ENCODE results near the gene CYGB. TPM values are rescaled to one million over a fixed set of nuclear protein-coding genes. Genes with fewer than 3 reads are reported as not detected.
"Not testable (repeated sequence)": the region's sequence is repeated elsewhere in the genome, so short reads cannot be mapped to it uniquely, and the experiment has no call there.

The CYGB gene
- polyA plus RNA-seq, 1 donor (not counting 4 experiments of a cell fraction or from before 2014, with no cell fraction given) = 10.3 TPM

DNA sequence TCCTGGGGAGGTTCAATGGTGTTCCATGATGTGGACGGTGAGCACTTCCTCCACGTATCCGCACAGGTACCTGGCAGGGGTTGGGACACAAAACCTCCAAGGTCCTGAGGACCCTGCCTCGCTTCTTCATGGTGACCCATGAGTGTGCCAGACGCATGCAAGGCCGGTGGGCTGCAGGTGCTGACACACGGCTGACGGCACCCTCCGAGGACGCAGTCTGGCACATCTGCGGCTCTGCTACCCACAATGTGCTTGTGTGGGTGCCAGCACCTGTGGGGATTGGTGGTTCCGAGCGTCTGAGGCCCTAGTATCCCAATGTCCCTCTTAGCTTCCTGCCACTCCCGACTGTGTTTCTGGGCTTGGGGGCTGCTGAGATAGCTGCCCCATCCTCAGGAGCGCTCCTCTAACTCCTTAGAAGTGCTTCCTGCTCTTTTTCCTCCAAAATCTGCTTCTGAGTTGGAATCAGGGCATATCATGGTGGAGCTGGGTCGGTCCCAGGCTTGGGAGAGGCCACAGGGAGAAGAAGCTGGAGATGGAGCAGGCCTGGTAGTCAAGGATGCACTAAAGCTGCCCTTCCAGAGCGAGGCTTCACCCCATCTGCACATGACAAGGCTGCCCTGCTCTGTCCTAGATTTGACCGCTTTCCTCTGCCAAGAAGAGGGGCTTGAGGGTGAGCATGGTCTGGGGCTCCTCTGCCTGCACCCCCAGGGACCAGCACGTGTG lies 1.6 kb downstream of the CYGB start:
- no peaks in the 10 kb centered on the region for H3K36me3 ChIP-seq (ENCODE audit: control insufficient read depth in 2 of 2, extremely low read depth in 1 of 2, insufficient read depth in 2 of 2, low read length in 2 of 2)
- no peak overlapping the region for H3K4me3 ChIP-seq (ENCODE audit: control insufficient read depth in 2 of 3, extremely low read depth in 1 of 3, insufficient read depth in 2 of 3, low read depth in 1 of 3, low read length in 3 of 3)
- no peak overlapping the region for H3K27ac ChIP-seq (ENCODE audit: control insufficient read depth, insufficient read depth, low read length)
- H3K4me2 ChIP-seq (ENCODE audit: control insufficient read depth, extremely low read depth, insufficient read depth, low read depth, low read length) = no peak overlapping the region
- H3K79me2 ChIP-seq (ENCODE audit: control insufficient read depth, insufficient read depth, low read length) = no peaks in the 10 kb centered on the region
- H3K9ac ChIP-seq (ENCODE audit: control insufficient read depth, extremely low read depth, insufficient read depth, low read length) = no peak overlapping the region
- DNase-seq (ENCODE audit: low read depth, low spot score) (no peak), FAIRE-seq (no peak)
- H3K27me3 ChIP-seq (ENCODE audit: control insufficient read depth, extremely low read depth, insufficient read depth, low read length) = peaks cover 23% of the 10 kb centered on the region
- dilution Hi-C loops (cut with MboI; ENCODE audit: extremely low pct_ligation_motif_present, low sequenced_read_pairs) = no loop called here
- H2AFZ ChIP-seq (ENCODE audit: control insufficient read depth, low read length) = no peak overlapping the region
- TF ChIP-seq, protein P1, sequence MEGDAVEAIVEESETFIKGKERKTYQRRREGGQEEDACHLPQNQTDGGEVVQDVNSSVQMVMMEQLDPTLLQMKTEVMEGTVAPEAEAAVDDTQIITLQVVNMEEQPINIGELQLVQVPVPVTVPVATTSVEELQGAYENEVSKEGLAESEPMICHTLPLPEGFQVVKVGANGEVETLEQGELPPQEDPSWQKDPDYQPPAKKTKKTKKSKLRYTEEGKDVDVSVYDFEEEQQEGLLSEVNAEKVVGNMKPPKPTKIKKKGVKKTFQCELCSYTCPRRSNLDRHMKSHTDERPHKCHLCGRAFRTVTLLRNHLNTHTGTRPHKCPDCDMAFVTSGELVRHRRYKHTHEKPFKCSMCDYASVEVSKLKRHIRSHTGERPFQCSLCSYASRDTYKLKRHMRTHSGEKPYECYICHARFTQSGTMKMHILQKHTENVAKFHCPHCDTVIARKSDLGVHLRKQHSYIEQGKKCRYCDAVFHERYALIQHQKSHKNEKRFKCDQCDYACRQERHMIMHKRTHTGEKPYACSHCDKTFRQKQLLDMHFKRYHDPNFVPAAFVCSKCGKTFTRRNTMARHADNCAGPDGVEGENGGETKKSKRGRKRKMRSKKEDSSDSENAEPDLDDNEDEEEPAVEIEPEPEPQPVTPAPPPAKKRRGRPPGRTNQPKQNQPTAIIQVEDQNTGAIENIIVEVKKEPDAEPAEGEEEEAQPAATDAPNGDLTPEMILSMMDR (optimal IDR thresholded peaks at IDR 0.05 in 1 of 3, IDR thresholded peaks at IDR 0.05 in 1 of 3, conservative IDR thresholded peaks at IDR 0.05 in 1 of 3; ENCODE audit: extremely low read depth in 1 of 3, insufficient read depth in 2 of 3, low read length in 3 of 3) = no peak
- TF ChIP-seq EZH2 (IDR thresholded peaks at IDR 0.05; ENCODE audit: low read length) = no peak
- no peaks in the 10 kb centered on the region for H3K9me3 ChIP-seq (ENCODE audit: control insufficient read depth, low read depth, low read length)
- no peaks in the 10 kb centered on the region for H4K20me1 ChIP-seq (ENCODE audit: control insufficient read depth, extremely low read depth, insufficient read depth, low read length)
- no peaks in the 10 kb centered on the region for H3K9me1 ChIP-seq (ENCODE audit: control insufficient read depth, extremely low read depth, insufficient read depth, low read length)
- H3K4me1 ChIP-seq (ENCODE audit: control insufficient read depth, extremely low read depth, insufficient read depth, low read length) = peaks cover 40% of the 10 kb centered on the region

DNA sequence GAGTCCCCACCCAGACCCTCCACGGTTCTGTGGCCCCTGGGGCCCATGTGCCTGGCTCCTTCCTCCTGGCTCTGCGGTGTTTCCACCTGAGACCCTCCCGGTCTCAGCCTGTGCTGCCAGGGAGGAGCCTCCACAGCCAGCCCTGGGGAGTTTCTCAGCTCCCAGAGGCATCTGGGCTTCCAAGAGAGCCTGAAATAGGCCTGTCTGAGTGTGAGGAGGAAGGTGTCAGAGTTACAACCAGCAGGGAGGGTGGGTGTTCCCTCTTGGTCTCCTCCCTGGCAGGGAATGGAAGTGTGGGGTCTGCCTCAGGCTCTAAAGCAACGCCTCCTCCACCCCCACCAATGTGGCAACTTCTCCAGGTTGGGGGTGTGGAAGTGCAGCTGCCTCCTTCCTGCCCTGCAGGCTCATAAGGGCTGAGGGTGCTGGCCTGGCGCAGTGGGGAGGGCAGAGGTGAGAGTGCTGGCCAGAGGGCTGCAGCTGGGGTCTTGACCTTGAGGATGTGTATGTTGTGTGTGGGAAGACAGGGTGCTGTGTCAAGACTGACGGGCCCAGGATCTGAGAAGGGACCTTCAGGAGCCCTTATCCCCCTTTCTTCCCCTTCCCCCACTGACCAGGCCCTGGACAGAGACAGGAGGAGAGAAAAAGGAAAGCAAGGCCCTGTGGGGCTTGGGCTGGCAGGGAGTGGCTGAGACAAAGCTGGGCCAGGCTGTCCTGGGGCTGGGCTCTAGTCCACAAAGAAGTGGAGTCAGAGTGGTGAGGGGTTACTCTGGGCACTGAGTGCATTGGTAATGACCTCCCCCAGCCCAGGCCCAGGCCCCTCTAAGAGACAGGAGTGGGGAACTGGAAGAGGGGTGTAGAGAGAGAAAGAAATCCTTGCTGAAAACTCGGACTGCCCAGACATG lies 2.4 kb downstream of the CYGB start:
- no peak for DNase-seq (ENCODE audit: low read depth, low spot score)
- no peaks in the 10 kb centered on the region for H3K9me1 ChIP-seq (ENCODE audit: control insufficient read depth, extremely low read depth, insufficient read depth, low read length)
- H3K4me2 ChIP-seq (ENCODE audit: control insufficient read depth, extremely low read depth, insufficient read depth, low read depth, low read length) = no peak overlapping the region
- no peak for TF ChIP-seq EZH2 (IDR thresholded peaks at IDR 0.05; ENCODE audit: low read length)
- TF ChIP-seq, protein P1 (optimal IDR thresholded peaks at IDR 0.05 in 1 of 3, IDR thresholded peaks at IDR 0.05 in 1 of 3, conservative IDR thresholded peaks at IDR 0.05 in 1 of 3; ENCODE audit: extremely low read depth in 1 of 3, insufficient read depth in 2 of 3, low read length in 3 of 3) = no peak
- H3K27ac ChIP-seq (ENCODE audit: control insufficient read depth, insufficient read depth, low read length) = no peak overlapping the region
- H3K9me3 ChIP-seq (ENCODE audit: control insufficient read depth, low read depth, low read length) = no peaks in the 10 kb centered on the region
- H3K79me2 ChIP-seq (ENCODE audit: control insufficient read depth, insufficient read depth, low read length) = no peaks in the 10 kb centered on the region
- no peaks in the 10 kb centered on the region for H3K36me3 ChIP-seq (ENCODE audit: control insufficient read depth in 2 of 2, extremely low read depth in 1 of 2, insufficient read depth in 2 of 2, low read length in 2 of 2)
- H2AFZ ChIP-seq (ENCODE audit: control insufficient read depth, low read length) = peak overlapping the region; percentile 38
- no peak overlapping the region for H3K4me3 ChIP-seq (ENCODE audit: control insufficient read depth in 2 of 3, extremely low read depth in 1 of 3, insufficient read depth in 2 of 3, low read depth in 1 of 3, low read length in 3 of 3)
- H3K9ac ChIP-seq (ENCODE audit: control insufficient read depth, extremely low read depth, insufficient read depth, low read length) = no peak overlapping the region
- dilution Hi-C loops (cut with MboI; ENCODE audit: extremely low pct_ligation_motif_present, low sequenced_read_pairs) = no loop called here
- no peak for FAIRE-seq
- peaks cover 41% of the 10 kb centered on the region for H3K4me1 ChIP-seq (ENCODE audit: control insufficient read depth, extremely low read depth, insufficient read depth, low read length)
- peaks cover 23% of the 10 kb centered on the region for H3K27me3 ChIP-seq (ENCODE audit: control insufficient read depth, extremely low read depth, insufficient read depth, low read length)
- H4K20me1 ChIP-seq (ENCODE audit: control insufficient read depth, extremely low read depth, insufficient read depth, low read length) = no peaks in the 10 kb centered on the region

DNA sequence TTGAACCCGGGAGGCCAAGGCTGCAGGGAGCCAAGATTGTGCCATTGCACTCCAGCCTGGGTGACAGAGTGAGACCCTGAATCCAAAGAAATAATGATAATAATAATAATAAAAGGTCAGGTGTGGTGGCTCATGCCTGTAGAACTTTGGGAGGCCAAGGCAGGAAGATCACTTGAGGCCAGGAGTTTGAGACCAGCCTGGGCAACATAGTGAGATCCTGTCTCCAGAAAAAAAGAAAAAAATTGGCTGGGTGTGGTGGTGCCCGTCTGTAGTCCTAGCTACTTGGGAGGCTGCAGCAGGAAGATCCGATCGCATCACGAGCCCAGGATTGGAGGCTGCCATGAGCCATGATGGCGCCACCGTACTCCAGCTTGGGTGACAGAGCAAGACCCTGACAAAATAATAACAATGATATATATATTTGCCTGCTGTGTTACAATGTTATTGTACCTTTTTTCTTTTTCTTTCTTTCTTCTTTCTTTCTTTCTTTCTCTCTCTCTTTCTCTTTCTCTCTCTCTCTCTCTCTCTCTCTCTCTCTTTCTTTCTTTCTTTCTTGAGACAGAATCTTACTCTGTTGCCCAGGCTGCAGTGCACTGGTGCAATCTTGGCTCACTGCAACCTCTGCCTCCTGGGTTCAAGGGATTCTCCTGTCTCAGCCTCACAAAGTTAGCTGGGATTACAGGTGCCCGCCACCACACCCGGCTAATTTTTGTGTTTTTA lies 3.7 kb downstream of the CYGB start:
- H4K20me1 ChIP-seq (ENCODE audit: control insufficient read depth, extremely low read depth, insufficient read depth, low read length); H2AFZ ChIP-seq (ENCODE audit: control insufficient read depth, low read length); H3K4me2 ChIP-seq (ENCODE audit: control insufficient read depth, extremely low read depth, insufficient read depth, low read depth, low read length); H3K36me3 ChIP-seq (ENCODE audit: control insufficient read depth in 2 of 2, extremely low read depth in 1 of 2, insufficient read depth in 2 of 2, low read length in 2 of 2); H3K9me1 ChIP-seq (ENCODE audit: control insufficient read depth, extremely low read depth, insufficient read depth, low read length); H3K9ac ChIP-seq (ENCODE audit: control insufficient read depth, extremely low read depth, insufficient read depth, low read length); dilution Hi-C loops (cut with MboI; ENCODE audit: extremely low pct_ligation_motif_present, low sequenced_read_pairs); H3K79me2 ChIP-seq (ENCODE audit: control insufficient read depth, insufficient read depth, low read length); DNase-seq (ENCODE audit: low read depth, low spot score); H3K27ac ChIP-seq (ENCODE audit: control insufficient read depth, insufficient read depth, low read length); FAIRE-seq; H3K9me3 ChIP-seq (ENCODE audit: control insufficient read depth, low read depth, low read length); H3K4me3 ChIP-seq (ENCODE audit: control insufficient read depth in 2 of 3, extremely low read depth in 1 of 3, insufficient read depth in 2 of 3, low read depth in 1 of 3, low read length in 3 of 3): not testable (repeated sequence)
- Histone ChIP-seq H3K4me1 (ENCODE audit: control insufficient read depth, extremely low read depth, insufficient read depth, low read length) (peaks cover 53% of the 10 kb centered on the region), H3K27me3 (ENCODE audit: control insufficient read depth, extremely low read depth, insufficient read depth, low read length) (peaks cover 19% of the 10 kb centered on the region)
